ENCODE data around the gene TOLLIP. TPM values are rescaled to one million over a fixed set of nuclear protein-coding genes. Genes with fewer than 3 reads are reported as not detected.

The TOLLIP gene
- total and polyA plus RNA-seq, 9 of the 15 experiments (the other 6 are each of a cell fraction or from before 2014, with no cell fraction given): 0.23 to 22.8 (median 7.1) TPM

- Histone ChIP-seq H3K36me3 (ENCODE audit: control insufficient read depth, insufficient read depth, low read length) (no peaks in the 10 kb centered on the region), H3K4me2 (ENCODE audit: insufficient read depth, low read length) (peak overlapping the region; percentile 6; the same call in 1 of the 2 replicates), H3K9ac (ENCODE audit: insufficient read depth in 1 of 2, low read depth in 2 of 2, low read length in 2 of 2) (peak overlapping the region in 1 of 2 experiments; percentile 58; a peak in 1 of 4 replicates), H3K27ac (ENCODE audit: extremely low read depth, low read depth, low read length) (no peak overlapping the region; the same call in 2 of the 3 replicates), H4K20me1 (replicated peaks; ENCODE audit: control insufficient read depth, insufficient read depth, low read length) (peaks cover 6% of the 10 kb centered on the region; the same call in 1 of the 2 replicates), H3K9me1 (ENCODE audit: control insufficient read depth, insufficient read depth, low read length) (no peaks in the 10 kb centered on the region), H3K9me3 (replicated peaks; ENCODE audit: control insufficient read depth, insufficient read depth, low read depth, low read length) (no peaks in the 10 kb centered on the region), H2AFZ (ENCODE audit: low read depth, low read length) (no peak overlapping the region), H3K79me2 (ENCODE audit: control insufficient read depth, insufficient read depth, low read length) (no peaks in the 10 kb centered on the region), H3K27me3 (ENCODE audit: control insufficient read depth in 2 of 2, insufficient read depth in 2 of 2, low read length in 2 of 2) (peaks cover 16 to 58% of the 10 kb centered on the region in 2 experiments; a peak in 4 of 5 replicates), H3K4me1 (replicated peaks in 1 of 2; ENCODE audit: control insufficient read depth in 2 of 2, insufficient read depth in 2 of 2, low read length in 2 of 2) (peaks cover 14 to 34% of the 10 kb centered on the region in 2 experiments; a peak in 4 of 5 replicates), H3K4me3 (no peak overlapping the region)
- WGBS (ENCODE audit: insufficient coverage, low coverage, missing lambda C conversion rate): 8% methylated on average over 8 of the region's 14 CpGs
- no peak for ATAC-seq
- ChIA-PET CTCF (ENCODE audit: low intra/inter-chr PET ratio) (no interaction called here), POLR2A (no interaction called here)
- in situ Hi-C loops (cut with MboI): no loop called here
- intact Hi-C loops (cut with micrococcal nuclease): no loop called here
- no peak for FAIRE-seq
- DNase-seq (ENCODE audit: extremely low read depth in 1 of 4, low spot score in 3 of 4): peak in 2 of 4 experiments; percentile 28 to 47
- no TSS peak for BruUV-seq (replicated peaks)
- TF ChIP-seq NCOR1 (IDR thresholded peaks at IDR 0.05) (peak; percentile 65), CBFA2T2 (conservative IDR thresholded peaks at IDR 0.05) (peak; percentile 80), CREM (IDR thresholded peaks at IDR 0.05; ENCODE audit: low read depth) (peak; percentile 20; the same call in 1 of the 2 replicates), GTF3C2 (IDR thresholded peaks at IDR 0.05; ENCODE audit: borderline replicate concordance, extremely low read depth, insufficient read length) (no peak), NR0B1 (IDR thresholded peaks at IDR 0.05; ENCODE audit: partially characterized antibody) (no peak), FOXA3 (CRISPR knock-in tag; conservative IDR thresholded peaks at IDR 0.05 in 1 of 2, IDR thresholded peaks at IDR 0.05 in 1 of 2) (peak in 1 of 2 experiments; percentile 90; a peak in 2 of 4 replicates), ARID1B (IDR thresholded peaks at IDR 0.05) (peak; percentile 80), E2F1 (CRISPR knock-in tag; IDR thresholded peaks at IDR 0.05) (no peak), FOXJ2 (tag; IDR thresholded peaks at IDR 0.05) (no peak), ARID4B (CRISPR knock-in tag; IDR thresholded peaks at IDR 0.05) (no peak), ZFP36 (IDR thresholded peaks at IDR 0.05; ENCODE audit: low read depth, low read length, partially characterized antibody) (no peak)
Observed at GRCh38 chr11:1356007-1356435, 46.6 kb upstream of the TOLLIP start.

All from K562 (cell line).